ACHN (cell line): Measurements from ENCODE around the gene STPG1.
A peak's percentile ranks its signal among the peaks of the same experiment; 100 is the strongest.

Experiments
- DNase-seq: peaks from one replicate; pipeline ENCODE4 v3.0.0-alpha.2; 2015
- in situ Hi-C: cut with HindIII; loops from 2 replicates; pipeline ENCODE4 v1.10.0; 2017; ENCODE audit warnings: low sequenced_read_pairs, low pct_ligation_motif_present, low pct_unique_long_range_greater_than_20kb

Gene STPG1

GRCh38 chr1:24437631-24438396, 24.2 kb upstream of the STPG1 start:
- no peak for DNase-seq
- in situ Hi-C loops = no loop called here

DNA sequence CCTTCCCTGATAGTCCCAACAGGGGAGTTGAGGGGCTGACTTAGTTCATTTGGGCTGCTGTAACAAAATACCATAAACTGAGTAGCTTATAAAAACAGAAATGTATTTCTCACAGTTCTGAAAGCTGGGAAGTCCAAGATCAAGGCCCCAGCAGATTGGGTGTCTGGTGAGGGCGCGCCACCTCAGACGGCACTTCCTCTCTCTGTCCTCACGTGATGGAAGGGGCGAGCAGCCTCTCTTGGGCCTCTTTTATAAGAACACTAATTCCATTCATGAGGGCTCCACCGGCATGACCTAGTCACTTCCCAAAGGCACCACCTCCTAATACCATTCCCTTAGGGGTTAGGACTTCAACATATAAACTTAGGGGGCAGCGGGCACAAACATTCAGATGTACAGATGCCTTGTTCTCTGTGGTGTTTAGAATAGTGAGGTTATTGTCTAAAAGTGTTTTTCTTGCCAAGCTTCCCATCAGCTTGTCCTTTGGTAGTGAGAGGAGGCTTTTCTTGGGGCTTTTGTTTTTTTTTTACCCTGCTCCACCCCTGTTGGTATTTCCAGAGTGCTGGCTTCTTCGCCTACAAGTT, 22.3 kb upstream of the STPG1 start:
- DNase-seq = no peak
- in situ Hi-C loops = no loop called here

DNA sequence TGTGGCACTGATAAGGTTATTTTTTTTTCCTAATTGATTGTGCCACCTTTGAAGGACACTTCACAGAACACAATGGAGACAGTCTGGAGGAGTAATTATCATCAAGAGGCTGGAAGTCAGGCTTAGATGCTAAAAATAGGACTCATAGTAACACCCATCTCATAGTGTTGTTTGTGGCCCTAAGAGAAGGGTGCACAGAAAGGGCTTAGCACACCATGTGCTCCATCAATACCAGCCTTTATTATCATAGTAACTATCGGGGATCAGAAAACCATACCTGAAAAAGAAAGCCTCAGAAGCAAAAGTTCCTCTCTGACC, 13.9 kb upstream of the STPG1 start:
- no peak for DNase-seq
- in situ Hi-C loops = no loop called here

GRCh38 chr1:24426744-24427544, 13.4 kb upstream of the STPG1 start:
- in situ Hi-C loops = no loop called here
- no peak for DNase-seq

- no peak for DNase-seq
- in situ Hi-C loops = no loop called here
Observed at GRCh38 chr1:24425922-24426321, 12.3 kb upstream of the STPG1 start.

DNA sequence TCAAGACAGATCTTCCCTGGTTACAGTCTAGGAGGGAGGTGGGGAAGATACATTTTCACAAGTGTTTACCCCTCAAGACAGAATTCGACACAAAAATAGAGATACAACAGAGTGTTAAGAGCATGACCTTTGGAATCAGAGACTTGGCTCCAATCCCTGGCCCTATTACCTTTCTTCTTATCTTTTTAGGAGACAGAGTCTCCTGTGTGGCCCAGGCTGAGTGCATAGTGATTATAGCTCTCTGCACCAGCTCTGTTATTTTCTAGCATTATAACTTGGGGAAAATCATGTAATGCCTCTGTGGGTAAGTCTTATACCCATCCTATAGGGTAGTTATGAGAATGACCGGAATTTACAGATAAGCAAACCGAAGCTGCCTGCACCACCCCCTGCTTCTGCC, 11.9 kb upstream of the STPG1 start:
- in situ Hi-C loops = no loop called here
- no peak for DNase-seq

DNA sequence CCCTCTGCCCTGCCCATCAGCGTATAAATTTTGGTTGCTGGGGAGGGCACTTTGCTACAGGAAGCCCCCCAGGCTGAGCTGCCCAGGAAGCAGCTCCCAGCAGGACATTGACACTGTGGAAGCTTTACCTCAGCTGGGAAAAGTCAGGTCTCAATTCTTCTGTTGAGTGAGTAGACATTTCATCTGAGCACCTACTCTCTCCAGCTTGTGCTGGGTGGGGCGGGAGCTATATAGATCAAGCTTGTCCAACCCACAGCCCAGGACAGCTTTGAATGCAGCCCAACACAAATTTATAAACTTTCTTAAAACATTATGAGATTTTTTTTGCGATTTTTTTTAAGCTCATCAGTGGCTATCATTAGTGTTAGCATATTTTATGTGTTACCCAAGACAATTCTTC, 11.4 kb upstream of the STPG1 start:
- DNase-seq = no peak
- in situ Hi-C loops = no loop called here

- in situ Hi-C loops = no loop called here
- DNase-seq = no peak
Observed at GRCh38 chr1:24424207-24424606, 10.6 kb upstream of the STPG1 start.

- in situ Hi-C loops = no loop called here
Observed at GRCh38 chr1:24421502-24421901, 7.9 kb upstream of the STPG1 start.

DNA sequence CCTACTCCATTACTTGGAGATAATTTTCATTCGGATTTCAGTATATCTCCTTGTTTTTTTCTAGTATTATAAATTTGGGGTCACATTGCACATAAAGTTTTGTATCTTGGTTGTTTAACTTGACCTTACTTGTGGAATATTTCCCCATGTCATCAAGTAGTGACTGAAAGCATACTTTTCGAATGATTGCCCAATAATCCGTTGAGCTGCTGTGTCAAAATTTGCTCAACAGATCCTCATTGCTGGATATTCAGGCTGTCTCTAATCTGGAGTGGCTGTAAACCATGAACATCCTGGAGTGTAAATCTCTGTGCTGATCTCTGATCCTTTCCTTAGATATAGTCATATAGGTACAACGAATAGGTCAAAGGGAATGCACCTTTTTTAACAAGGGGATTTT, 7.0 kb upstream of the STPG1 start:
- no peak for DNase-seq
- in situ Hi-C loops = no loop called here

More at GRCh38 chr1:24421502-24421901, 7.9 kb upstream of the STPG1 start:
- DNase-seq = no peak

DNA sequence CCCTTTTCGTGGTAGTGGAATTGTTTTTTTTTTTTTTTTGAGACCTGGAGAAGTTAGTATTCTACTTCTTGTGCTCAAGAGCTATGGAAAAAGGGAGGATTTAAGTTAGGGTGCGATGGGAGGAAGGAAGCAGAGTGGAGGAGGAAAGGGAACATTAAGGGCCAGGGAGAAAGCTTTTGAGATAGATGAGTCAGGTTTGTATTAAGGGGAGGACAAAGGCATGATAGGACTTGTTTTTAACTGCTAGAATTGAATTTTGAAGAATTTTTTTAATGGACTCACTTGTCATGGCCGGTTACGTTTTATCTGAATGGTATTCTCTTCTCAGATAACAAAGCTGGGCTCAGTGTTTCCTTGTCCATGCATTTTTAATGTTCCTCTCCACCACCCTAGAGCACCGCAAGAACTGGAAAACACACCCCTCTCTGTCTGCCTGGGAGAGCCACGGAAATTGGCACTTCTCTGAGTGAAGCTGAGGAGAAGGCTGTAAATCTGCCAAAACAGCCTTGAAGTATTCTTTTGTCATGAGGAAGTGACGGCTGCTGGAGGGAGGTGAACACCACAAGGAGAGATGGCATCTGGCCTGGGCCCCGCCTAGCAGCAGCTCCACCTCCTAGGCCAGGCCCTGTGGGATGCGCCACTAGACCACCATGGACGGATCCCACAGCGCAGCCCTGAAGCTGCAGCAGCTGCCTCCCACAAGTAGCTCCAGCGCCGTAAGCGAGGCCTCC, 5.5 kb upstream of the STPG1 start:
- no peak for DNase-seq
- in situ Hi-C loops = no loop called here

DNA sequence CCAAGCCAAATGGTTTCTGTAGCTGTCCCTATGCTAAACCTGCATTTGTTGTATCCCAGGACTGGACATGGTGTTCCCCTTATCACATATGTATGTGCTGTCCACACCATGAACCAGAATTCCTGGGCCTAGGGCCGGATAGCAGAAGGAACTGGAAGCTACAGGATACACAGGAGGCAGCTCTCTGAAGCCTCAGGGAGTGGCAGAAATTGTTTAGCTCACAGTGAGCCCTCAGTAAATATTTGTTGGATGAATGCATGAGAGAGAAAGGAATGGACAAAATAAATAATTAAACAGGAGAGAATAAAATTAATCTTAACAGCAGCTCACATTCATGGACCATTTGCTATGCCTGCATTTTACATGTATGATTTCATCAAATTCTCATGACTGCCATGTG, 4.1 kb upstream of the STPG1 start:
- no peak for DNase-seq
- in situ Hi-C loops = no loop called here

DNA sequence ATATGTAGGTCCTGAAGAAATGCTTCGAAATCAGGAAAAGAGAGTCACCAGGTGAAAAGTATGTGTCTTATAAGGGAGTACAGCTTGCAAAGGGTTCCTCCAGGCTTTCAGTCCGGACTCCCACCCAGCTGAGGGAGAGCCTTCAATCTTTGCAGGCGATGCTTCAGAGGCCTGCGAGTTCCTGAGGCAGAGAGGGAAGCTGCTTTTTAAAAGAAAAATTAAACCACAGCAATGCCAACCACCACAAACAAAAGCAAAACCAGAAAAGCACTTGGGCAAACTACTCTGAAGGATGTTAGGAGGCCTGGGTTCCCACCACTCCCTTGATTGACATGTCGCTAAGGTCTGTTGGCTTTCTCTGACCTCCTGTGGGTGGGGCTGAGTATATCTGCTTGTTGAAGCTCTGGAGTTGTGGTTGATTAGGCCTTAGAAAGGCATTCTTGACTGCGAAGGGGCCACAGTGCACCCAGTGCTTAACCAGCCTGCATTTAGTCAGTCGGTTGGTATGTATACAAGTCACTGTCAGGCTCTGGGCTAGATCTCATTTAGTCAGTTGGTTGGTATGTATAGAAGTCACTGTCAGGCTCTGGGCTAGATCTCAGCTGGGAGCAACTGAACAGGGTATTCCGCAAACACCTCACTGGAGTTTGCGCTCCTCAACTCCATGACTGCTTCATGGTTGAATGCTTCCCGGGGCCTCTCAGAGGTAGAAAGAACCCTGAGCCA, 3.2 kb upstream of the STPG1 start:
- in situ Hi-C loops = no loop called here
- peak; percentile 78 for DNase-seq

DNA sequence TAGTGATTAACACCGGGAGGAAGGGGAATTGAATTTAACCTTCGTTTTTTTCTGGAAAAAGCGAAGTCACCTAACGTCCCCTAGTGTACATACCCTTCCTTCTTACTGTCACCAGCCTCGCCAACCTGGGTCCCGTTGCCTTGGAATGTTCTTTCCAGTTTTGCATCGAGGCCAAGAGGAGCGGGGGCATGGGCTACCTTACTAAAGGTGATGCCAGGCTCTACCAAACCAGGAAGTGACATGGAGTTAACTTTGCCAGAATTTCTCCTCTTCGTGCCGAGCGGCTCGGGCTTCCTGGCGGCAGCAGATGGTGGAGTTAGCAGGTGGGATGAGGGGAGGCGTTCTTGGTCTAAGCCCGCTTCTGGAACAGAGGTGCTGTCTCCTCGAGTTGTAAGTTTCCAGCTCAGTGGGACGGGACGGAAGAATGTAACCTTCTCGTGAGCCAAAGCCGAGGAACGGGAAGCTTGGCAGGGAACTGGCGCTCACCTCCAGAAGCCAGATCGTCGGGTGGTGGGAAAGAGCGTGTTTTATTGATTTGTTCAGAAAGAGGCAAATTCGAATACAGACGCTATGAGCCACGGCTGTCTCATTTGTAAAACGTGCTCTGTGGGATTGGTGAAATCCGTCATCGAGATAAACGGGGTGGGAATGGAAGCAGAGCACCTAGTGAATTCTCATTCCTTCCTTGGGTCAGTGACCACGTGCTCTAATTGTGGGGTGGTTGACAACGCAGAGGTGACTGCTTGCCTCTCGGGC, 2.5 kb upstream of the STPG1 start:
- in situ Hi-C loops = no loop called here
- peak; percentile 20 for DNase-seq

GRCh38 chr1:24415334-24415909, 1.8 kb upstream of the STPG1 start, which contains the start of gene NIPAL3:
Gene NIPAL3 (plus strand): TSS chr1:24415802. CDS start chr1:24419548, 3,746 bp downstream.
- in situ Hi-C loops = no loop called here
- peak; percentile 97 for DNase-seq

GRCh38 chr1:24414775-24415333, 1.3 kb upstream of the STPG1 start:
- DNase-seq = no peak

DNA sequence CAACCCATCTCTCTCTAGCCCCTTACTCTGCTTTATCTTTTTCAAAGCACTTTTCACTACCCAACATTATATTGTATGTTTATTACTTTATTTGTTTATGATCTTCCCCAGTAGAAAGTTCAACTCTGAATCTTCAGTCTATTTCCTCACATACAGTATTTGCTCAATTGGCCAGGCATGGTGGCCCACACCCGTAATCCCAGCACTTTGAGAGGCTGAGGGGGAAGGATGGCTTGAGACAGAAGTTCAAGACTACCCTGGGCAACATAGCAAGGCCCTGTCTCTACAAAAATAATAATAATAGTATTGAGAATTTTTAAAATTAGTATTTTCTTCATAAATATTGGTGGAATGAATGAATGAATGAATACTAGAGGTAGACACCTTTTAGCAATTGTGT, 1.2 kb downstream of the STPG1 start:
- DNase-seq = no peak
- in situ Hi-C loops = no loop called here

More at GRCh38 chr1:24414775-24415333, 1.3 kb upstream of the STPG1 start:
- in situ Hi-C loops = no loop called here
